ENCODE measurements around the gene FBXL16.
A peak's percentile ranks its signal among the peaks of the same experiment; 100 is the strongest.

Gene FBXL16

DNA sequence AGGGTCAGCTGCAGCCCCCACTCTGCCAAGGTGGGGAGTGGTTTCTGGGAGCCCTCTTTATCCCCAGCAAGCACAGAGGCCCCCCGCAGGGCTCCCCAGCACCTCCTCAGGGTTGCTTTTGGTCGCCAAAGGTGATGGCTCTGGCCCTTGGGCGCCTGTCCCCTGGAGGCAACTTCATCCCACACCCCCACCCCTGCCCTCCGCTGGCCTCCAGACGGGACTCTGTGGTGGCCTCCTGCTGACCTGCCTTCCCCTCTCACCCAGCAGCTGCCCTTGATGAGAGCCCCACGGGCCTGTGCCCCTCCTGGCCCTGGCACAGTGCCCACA is 45.5 kb downstream of the FBXL16 start:
- no peak for DNase-seq

DNA sequence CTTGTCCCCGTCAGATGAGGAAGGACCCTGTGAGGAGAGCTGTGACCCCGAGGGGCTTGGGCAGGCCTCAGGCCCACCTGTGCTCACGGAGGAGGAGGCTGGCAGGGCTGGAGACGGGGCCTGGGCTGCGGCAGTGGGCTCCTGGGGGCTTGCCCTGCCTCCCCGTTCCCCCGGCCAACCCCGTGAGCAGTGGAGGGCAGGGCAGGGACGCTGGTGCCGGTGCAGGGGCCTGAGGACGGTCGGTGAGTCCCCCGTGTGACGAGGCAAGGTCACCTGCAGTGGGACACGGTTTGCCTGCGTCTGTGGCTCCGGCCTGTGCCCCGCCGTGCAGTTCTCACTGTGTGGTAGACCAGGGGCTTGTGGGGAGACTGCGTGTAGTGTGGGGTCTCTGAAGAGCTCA is 46.0 kb downstream of the FBXL16 start:
- no peak for DNase-seq

DNA sequence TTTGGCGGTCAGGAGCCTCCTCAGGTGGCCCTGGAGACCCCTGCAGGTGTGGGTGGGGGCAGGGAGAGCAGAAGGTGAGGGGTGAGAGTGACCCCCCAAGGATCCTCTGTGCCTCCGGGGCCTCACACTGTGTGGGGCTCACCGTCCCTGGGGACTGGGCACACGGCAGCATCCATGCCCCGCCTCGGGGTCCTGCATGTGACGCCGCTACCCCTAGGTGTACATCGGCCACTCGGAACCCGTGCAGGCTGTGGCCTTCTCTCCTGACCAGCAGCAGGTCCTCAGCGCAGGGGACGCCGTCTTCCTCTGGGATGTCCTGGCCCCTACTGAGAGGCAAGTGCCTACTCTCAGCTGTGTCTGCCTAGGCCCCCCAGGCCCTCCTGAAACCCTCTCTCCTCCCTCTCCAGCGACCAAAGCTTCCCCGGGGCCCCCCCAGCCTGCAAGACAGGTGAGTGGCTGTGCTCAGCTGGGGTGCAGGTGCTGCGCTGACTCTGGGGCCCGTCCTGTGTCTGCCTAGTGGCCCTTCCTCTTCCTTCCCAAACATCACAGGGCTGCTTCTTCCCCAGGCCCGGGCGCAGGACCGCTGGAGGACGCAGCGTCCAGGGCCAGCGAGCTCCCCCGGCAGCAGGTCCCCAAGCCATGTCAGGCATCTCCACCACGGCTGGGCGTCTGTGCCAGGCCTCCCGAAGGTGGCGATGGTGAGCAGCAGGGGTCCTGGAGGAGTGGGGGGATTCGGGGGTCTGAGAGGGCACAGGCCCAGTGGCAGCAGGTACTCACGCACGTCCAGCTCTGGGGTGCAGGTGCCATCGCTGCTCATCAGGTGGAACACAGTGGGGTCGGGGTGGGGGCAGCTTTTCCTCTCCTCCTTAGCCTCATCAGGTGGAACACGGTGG is 46.7 kb downstream of the FBXL16 start:
- DNase-seq = no peak

DNA sequence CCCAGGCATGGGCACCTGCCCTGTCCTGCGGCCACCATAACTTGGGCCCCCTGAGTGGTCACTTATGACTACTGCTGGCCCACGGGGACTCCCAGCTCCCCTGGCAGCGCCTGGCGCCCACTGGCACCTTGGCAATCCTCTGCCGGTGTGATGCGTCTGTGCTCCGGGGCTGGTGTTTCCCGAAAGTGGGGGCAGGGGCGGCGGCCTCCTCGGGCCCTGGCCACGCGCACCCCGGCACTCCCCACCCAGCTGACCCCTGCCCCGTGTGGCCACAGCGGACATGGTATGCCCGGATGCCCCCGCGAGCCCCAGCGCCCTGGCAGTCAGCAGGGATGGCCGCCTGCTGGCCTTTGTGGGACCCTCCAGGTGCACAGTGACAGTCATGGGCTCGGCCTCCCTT is 48.1 kb downstream of the FBXL16 start:
- no peak for DNase-seq

DNA sequence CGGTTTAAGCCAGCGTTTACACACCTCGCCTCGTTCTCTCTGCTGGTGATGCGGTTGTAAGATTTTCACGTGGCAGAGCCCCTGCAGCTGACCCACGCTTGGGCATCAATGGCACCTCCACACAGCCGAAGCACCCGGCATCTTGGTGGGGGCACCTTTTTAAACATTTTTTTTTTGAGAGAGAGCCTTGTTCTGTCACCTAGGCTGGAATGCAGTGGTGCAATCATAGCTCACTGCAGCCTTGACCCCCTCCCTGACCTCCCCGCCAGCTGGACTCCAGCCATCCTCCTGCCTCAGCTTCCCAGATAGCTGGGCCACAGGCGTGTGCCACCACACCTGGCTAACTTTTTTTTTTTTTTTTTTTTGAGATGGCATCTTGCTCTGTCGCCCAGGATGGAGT is 51.6 kb downstream of the FBXL16 start:
- no peak for DNase-seq

DNA sequence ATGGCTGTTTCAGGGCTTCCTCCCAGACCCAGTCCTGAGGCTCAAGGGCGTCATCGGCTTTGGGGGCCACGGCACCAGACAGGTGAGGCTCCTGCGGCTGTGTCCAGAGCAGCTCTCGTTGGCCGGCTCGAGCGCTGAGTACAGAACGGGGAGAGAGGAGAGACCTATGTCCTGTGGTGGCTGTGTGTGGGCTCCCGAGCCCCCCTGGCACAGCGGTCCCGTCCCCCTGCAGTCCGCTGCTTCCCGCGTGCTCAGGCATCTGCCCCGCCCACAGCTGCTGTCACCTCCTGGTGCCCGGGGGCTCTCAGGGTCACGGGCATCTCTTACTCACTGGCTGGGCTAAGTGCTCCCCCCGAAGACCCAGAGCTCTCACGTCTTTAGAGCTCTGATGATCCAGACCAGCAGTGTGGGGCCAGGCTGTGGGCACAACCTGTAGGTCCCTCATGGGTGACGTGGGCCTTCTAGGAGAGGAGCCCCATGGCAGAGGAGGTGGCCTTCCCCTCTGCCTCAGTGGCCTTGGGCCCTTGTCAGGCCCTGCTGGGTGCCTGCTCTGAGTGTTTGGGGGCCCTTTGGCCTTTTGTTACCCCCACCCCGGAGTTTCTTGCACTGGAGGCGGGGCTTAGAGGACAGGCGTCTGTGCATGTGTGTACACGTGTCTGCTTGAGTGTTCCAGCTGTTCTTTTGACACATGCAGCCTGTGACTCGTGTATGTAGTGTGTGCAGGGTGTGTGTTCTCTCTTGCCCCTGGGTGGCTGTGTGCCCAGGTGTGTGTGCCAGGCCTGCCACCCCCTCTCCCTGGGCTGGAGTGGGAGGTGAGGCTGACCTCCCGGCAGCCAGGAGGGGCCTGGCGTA is 52.9 kb downstream of the FBXL16 start:
- no peak for DNase-seq

DNA sequence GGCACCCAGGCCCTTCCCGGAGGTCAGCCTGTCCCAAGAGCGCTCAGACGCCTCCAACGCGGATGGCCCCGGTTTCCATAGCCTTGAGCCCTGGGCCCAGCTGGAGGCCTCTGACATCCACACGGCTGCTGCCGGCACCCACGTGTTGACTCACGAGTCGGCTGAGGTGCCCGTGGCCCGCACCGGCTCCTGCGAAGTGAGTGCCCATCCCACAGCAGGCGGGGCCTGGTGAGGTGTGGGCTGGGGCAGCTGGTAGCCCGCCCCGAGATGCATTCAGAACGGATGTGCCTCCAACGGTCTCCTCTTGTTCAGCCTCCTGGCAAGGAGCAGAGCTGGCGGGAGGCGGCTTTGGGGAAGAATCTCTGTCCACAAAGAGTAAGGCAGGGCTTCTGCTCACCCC is 53.8 kb downstream of the FBXL16 start:
- DNase-seq = no peak

DNA sequence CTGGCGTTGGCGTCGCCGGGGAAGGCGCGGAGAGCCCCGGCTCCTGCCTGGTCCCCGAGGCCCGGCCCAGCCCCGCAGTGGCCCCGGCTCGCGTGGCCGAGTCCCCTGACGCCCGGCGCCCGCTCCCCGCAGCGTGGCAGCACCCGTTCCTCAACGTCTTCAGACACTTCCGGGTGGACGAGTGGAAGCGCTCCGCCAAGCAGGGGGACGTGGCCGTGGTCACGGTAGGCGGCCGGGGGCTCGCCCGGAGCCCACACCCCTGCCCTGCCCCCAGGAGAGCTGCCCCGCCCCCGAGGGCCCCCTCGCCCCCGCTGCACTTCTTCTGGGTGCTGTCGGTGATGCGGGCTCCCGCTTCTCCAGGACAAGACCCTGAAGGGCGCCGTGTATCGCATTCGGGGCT is 56.0 kb downstream of the FBXL16 start:
- DNase-seq = peak; percentile 11 to 58 (median 34)

DNA sequence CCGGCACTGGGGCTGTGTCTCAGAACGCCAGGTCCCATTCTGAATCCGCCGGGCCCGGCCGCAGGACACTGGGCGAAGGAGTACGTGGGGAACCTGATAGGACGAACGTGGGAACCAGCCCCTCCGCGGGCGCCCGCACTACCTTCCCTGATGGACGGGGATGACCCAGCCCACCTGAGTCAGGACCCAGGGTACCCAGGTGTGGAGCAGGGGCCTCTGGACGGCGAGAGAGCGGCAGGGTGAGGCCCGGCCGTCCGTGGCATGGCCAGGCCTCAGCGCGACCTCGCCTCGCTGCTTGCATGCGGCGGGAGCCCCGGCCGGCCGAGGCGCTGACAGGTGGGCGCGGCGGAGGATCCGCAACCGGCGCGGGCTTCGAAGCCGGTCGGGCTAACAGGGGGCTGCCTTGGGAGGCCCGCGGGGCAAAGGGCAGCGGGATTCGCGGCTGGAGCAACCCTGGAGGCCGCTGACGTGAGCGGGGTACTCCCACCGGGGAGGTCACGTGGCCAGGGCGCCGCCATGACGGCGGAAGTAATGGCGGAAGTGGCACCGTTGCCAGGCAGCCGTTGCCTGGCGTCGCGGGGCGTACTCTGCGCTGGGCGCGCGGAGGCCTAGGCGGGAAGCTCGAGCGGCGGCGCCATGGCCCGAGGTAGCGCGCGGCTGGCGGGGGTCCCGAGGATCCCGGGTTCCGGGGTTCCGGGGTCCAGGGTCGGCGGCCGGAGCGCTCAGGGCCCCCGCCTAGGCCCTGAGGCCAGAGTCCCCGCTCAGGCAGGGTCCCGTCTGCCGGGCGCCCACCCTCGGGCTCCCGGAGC is 56.6 kb downstream of the FBXL16 start, which contains the start of gene WDR90:
TSS of gene WDR90 (plus strand) at position 585 of the 809 bp plus-strand sequence. CDS start at position 637, 52 bp downstream.
- peak; percentile 96 to 98 (median 97) for DNase-seq

DNA sequence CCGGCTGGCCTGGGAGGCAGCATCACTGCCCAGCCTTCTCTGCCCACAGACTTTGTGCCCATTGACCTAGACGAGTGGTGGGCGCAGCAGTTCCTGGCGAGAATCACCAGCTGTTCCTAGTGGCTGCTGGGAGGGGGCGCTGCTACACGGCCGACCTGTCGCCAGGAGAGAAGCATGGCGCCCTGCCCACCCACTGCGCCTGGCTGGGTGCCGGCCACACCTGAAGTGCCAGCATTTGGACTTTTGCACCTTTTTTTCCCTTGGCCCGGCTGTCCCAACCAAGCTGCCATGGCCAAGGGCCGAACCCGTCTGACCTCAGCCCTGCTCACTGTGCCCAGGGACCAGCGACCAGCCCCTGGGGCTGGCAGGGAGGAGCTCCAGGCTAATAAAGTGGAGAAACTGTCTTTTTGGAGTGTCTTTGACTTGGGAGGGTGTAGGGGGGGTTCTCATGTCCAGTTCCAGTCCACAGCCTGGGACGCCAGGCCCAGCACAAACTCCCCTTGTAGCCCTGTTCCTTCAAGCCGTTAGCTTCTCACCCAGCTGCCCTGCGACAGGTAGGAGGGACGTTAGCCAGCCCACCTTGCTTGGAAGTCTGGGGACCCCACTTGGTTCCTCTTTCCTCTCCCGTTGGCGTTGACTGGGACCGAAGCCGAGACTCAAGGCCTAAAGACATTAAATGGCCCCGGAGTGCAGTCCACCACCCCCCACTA is 57.4 kb downstream of the FBXL16 start:
- DNase-seq = peak; percentile 31 to 71 (median 57)

DNA sequence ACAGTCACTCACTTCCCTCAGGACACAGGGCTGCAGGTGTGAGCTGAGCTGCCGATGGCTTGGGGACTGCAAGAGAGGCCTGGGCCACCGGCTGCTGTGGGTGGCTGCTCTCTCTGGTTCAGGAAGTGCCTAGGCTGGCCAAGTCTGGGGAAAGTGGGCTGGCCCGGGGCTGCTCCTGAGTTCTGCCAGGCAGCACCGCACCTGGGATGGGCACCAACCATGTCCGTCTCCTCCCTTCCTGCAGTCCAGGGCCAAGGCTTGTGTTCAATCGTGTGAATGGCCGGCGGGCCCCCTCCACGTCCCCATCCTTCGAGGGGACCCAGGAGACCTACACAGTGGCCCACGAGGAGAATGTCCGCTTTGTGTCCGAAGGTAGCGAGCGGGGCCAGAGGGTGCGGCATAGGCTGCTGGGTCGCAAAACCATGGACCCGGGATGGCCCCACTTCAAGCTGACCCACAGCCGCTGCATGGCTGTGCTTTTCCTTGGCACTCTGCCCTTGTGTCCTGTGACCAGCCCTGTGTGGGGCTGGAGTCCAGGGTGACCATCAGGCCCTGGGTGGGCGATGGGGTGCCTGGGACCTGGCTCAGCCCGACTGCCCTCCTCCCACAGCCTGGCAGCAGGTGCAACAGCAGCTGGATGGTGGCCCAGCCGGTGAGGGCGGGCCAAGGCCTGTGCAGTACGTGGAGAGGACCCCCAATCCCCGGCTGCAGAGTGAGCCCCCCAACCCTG is 58.3 kb downstream of the FBXL16 start:
- DNase-seq = peak in 1 of 4 experiments; percentile 18

DNA sequence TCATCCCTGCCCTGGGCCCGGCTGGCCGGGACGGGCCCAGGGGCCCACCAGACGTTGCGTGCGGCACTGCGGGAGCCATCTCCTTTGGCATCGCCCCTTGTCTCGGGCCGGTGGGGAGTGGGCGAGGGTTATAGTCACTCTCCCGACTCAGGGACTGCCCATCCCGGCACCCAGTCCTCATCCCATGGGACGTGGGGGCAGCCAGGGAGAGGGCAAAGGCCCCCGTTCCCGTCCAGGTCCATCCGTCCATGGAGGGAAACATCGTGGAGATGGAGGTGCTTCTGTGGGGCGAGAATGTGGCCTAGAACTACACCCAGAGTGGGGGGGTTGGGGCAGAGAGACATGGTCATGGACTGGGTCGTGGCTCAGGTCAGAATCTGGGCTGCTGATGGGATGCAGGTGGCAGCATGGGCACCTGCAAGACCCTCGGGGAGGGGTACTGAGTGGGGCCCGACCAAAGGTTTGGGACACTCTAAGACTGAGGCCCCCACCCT is 58.9 kb downstream of the FBXL16 start:
- DNase-seq = no peak

DNA sequence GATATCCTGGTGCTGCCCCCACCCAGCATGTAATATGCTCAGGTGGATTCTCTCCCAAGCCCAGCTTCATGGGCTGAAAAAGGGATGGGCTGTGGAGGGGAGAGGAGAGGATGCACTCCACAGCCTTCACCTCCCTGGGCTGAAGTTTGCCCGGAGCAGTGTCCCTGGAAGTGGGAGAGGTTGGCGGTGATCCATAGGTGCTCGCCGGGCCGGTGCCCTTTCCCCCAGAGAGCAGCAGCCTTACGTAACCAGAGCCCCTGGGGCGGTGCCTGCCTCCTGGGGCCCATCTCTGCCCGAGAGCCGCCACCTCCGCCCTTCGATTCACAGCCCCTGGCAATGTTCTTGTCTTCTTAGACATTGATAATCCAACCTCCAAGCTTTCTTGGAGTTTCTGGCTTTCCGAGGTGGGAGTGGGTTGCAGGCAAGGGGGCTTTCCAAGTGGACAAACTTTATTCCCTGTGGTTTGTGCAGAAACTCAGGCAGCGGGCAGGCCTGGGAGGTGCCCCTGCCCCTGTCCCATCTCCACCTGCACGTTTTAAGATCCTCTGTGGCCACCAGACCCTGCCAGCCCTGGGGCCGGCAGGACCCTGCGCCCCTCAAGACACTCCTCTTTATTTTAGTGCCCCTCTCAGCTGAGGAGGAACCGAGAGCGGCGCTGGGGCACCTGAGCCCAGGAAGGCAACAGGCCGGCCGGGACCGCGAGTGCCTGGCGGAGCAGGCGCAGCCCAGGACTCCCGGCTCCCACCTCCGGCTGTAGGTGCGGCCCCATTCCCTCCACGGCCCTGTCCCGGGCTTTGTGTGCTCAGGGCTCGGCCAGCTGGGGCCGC is 59.5 kb downstream of the FBXL16 start:
- DNase-seq = no peak

DNA sequence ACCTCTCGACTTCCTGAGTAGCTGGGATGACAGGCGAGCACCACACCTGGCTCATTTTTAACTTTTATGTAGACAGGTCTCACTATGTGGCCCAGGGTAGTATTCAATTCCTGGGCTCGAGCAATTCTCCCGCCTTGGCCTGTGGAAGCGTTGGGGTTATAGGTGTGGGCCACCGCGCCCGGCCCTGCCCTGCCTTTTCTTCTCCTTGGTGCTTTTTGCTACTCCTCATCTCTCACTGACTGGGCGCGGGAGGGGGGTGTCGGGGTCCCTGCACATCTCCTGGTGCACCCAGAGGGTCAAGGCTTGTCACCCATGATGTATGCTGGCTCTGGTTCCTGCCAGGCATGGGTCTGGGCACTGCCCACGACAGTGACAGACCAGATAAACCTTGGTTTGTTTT is 61.0 kb downstream of the FBXL16 start:
- no peak for DNase-seq

DNA sequence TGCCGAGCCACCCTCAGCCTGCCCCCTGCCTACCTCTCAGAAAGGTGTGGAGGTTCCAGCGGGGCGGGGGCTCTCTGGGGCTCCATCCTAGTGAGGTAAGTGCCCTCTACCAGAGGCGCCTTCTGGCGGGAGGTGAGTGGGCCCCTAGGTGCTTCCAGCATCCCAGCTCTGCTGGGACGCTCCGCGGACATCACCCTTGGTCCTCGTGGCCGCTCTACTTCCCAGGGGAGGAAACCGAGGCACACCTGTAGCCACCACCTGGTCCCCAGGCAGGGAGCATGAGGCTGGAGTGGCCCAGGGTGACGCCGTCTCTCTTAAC is 62.6 kb downstream of the FBXL16 start:
- no peak for DNase-seq
